8988T (cell line): ENCODE measurements around the gene CHURC1.
"Not testable (repeated sequence)": the region's sequence is repeated elsewhere in the genome, so short reads cannot be mapped to it uniquely, and the experiment has no call there.

ENCODE experiments used
- DNase-seq: peaks from one replicate; pipeline ENCODE4 v3.0.0; 2011

Gene CHURC1

DNA sequence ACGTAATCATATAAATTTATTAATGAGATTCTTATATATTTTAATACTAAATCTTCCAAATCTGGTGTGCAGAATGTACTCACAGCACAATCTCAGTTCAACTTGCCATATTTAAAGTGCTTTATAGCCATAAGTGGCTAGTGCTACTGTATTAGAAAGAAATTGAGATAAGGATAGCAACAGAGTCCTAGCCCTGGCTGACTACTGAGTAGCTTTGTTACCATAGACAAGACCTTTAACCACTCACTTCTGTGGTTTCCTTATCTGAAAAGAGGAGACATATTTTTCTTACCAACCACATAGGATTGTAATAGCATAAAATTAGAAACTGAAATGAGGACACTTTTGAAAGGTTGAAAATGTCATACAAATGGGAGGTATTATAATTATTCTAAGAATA, 2.0 kb upstream of the CHURC1 start:
- no peak for DNase-seq

DNA sequence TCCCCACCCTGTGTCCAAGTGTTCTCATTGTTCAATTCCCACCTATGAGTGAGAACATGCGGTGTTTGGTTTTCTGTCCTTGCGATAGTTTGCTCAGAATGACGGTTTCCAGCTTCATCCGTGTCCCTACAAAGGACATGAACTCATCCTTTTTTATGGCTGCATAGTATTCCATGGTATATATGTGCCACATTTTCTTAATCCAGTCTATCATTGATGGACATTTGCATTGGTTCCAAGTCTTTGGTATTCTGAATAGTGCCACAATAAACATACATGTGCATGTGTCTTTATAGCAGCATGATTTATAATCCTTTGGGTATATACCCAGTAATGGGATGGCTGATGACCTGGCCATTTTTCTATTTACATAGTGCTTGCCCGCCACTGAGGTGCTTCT, 778 bp upstream of the CHURC1 start:
- not testable (repeated sequence) for DNase-seq

GRCh38 chr14:64915029-64915424, 772 bp downstream of the CHURC1 start:
- no peak for DNase-seq

GRCh38 chr14:64915797-64916196, 1.5 kb downstream of the CHURC1 start:
- no peak for DNase-seq

DNA sequence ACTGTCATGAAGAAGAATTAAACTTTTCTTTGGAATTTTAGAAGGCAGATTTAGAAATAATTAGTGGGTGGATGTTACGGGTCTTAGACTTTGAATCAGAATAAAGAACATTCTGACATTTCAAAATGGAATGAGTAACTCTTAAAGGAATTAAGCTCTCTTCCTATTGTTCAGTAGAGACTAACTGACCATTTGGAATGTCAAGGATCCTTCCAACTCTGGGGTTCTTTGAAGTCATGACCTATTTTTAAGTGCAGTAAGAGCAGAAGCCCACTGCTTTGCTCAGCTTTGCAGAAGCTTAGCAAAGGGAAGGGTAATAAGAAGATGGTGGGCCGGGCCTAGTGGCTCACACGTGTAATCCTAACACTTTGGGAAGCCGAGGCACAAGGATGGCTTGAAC, 4.0 kb downstream of the CHURC1 start:
- DNase-seq, result no peak

- DNase-seq, result no peak
These were observed 5.0 kb downstream of the CHURC1 start for GRCh38 chr14:64919215-64919614.

DNA sequence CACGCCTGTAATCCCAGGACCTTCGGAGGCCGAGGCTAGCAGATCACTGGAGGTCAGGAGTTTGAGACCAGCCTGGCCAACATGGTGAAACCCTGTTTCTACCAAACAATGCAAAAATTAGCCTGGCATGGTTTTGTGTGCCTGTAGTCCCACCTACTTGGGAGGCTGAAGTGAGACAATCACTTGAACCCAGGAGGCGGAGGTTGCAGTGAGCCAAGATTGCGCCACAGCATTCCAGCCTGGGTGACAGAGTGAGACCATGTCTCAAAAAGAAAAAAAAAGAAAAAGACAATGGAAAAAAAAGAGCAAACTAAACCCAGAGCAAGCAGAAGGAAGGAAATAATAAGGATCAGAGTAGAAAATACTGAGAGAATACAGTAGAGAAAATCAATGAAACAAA, 5.4 kb downstream of the CHURC1 start:
- no peak for DNase-seq

DNA sequence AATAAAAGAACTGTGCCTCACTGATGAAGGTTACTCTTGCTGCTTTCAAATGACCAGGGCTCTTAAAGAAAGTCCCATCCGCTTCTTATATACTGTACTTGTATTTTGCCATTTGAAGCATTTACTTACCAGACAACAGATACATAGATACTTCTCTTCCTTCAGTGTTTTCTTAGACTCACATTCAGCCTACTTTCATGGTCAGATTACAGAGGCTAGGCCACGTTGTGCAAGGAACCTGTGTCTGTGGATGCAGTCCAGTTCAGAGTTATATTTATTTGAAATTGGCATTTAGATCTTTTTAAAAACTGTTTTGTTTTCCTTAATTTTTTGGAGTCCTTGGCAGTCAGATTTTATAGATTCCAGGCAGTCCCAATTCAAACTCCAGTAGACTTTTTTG, 6.2 kb downstream of the CHURC1 start:
- no peak for DNase-seq

- DNase-seq, result no peak
These were observed 8.8 kb downstream of the CHURC1 start for GRCh38 chr14:64923015-64923414.

GRCh38 chr14:64926398-64926995, 12.2 kb downstream of the CHURC1 start:
- no peak for DNase-seq

GRCh38 chr14:64927031-64927430, 12.8 kb downstream of the CHURC1 start:
- no peak for DNase-seq

- no peak for DNase-seq
These were observed 14.2 kb downstream of the CHURC1 start for GRCh38 chr14:64928239-64929013.

DNA sequence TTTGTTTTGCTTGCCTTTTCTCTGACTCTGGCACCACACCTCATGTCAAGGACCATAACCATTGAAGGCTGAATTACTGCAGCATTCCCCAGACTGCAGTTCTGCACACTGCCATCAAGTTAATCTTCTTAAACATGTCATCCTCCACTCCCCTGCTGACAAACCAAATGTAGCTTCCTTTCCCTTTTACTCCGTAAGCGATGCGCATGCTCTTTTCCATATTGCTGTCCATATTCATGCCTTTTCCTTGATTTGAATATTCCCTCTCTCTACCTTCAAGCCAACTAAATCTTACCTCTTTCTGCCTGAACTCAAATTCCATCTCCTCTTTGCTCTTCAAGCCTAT, 14.7 kb downstream of the CHURC1 start:
- DNase-seq, result no peak

- DNase-seq, result no peak
These were observed 16.0 kb downstream of the CHURC1 start for GRCh38 chr14:64930085-64930843.

- no peak for DNase-seq
These were observed 16.9 kb downstream of the CHURC1 start for GRCh38 chr14:64931123-64931522.

GRCh38 chr14:64932231-64932630, 18.0 kb downstream of the CHURC1 start:
- DNase-seq, result no peak

DNA sequence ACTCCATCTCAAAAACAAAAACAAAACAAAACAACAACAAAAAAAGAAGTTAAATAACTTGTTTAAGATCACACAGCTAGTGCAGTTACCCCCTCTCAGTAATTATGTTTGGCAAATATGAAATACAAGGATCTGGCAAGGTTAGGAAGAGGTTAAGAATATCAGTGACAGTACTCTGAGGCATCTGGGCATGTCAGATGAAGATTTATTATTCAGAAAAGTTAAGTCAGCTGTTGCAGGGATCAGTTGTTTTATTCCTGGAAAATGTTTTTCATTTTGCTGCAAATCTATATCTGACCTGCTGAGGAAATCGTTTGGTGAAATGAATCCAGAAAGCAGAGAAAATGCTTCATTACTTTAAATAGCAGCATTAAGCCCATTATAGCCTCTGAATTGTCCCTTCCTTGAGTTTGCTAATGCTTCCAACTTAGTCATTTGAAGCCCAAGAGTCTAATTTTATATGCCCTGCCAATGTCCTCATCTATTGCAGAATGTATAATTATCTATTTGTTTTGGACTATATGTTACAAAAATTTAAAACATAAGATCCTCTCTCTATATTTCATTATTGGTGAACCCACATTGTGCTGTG, 20.2 kb downstream of the CHURC1 start:
- no peak for DNase-seq

GRCh38 chr14:64935508-64935907, 21.3 kb downstream of the CHURC1 start:
- DNase-seq, result no peak

- no peak for DNase-seq
These were observed 23.0 kb downstream of the CHURC1 start for GRCh38 chr14:64937171-64937820.

DNA sequence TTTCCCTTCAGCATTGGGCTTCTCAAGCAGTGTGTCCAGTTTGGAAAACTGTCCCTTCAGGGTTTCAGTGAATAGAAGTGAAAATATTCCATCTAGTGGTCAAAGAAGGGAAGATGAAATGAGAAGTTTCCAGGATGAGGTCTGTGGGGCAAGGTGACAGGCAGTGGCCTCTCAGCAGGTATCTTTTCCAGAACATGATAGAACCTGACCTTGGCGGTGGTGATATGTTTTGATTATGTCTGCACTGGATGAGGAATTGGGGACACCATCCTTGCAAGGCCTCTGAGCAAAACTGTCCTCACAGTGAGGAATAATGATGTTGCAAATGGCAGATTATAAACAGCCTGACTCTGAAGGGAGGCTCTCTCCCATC, 23.6 kb downstream of the CHURC1 start:
- no peak for DNase-seq

DNA sequence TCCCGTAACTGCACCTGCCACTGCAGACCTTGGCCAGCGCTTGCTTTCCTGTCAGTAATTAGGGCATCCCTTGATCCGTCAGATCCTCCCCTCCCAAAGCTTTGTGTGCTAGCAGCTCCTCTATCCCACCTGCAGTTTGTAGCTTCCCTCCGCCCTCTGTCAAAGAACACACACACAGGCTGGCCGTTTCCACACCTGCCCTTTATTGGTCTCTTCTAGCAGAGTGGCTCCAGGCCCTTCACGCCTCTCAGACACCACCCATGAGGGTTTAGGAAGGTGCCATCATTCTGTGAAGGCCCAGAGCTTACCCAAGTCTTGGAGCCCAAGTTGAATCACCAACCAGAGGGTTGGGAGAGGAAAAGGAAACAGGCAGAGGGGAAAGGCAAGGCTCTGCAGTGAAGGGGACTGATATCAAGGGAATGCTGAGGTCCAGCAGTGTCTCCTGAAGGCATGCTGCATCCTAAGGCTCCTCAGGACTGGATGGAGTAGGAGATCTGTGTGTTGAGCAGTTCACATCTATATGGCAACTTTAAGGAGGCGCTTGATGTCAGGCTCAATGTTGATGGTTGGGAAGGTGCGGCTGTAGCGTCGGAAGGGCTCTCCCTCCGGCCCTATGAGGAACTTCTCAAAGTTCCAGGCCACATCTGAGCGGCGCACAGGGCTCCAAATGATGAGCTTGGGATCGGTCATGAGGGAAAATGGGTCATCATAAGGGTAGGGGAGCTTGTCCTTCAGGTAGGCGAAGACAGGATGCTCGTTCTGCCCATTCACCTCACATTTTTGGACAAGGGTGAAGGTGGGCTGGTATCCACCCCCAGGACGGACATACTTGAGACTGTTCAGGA, 24.9 kb downstream of the CHURC1 start:
- no peak for DNase-seq

DNA sequence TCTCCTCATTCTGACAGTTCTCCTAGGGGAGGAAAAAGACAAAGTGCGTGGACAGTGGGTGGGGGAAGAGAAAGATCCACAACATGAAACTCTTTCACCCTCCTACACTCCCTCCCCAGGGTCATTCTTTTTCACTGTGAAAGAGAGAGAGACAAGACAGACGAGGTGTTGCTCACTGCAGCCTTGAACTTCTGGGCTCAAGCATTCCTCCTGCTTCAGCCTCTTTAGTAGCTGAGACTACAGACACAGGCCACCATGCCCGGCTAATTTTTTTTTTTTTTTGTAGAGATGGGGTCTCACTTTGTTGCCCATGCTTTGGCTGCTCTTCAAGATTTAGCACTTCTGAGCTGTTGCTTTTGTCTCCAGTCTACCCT, 25.5 kb downstream of the CHURC1 start:
- no peak for DNase-seq
